IMR-90 (cell line): Measurements from ENCODE around the gene PRELP. TPM values are rescaled to one million over a fixed set of nuclear protein-coding genes. Genes with fewer than 3 reads are reported as not detected.
A peak's percentile ranks its signal among the peaks of the same experiment; 100 is the strongest.

Experiments
- ATAC-seq: fragments of 200-7000 bp; cut with Tn5 transposase; 2 replicates; pipeline ENCODE4 v1.9.1; 2020; ENCODE audit warnings: low read depth, mild to moderate bottlenecking, moderate library complexity
- BruUV-seq: library from RNA; stranded (reverse); fragments of 400-500 nt; replicated peaks from 2 replicates; lab custom pipeline; 2021; lab: Mats Ljungman, UMichigan
- CTCF ChIA-PET: fragments of 300-600 bp; formaldehyde crosslinking; extraction: SDS; loops from one replicate; lab custom pipeline; 2021; ENCODE audit warnings: antibody characterized with exemption; lab: Yijun Ruan, JAX
- POLR2A ChIA-PET: fragments of 300-600 bp; sonication (Branson Sonifier 250); formaldehyde crosslinking; loops from one replicate; lab custom pipeline; 2022; ENCODE audit warnings: antibody characterized with exemption; ENCODE audit not compliant: unreplicated experiment; lab: Charles Lee
- DNase-seq: peaks from one replicate; pipeline ENCODE4 v3.0.0; 2013
- H2AFZ ChIP-seq: replicated peaks from 2 replicates; pipeline ENCODE3; 2013; ENCODE audit warnings: low read length, mild to moderate bottlenecking; ENCODE audit not compliant: poor library complexity
- H2AK5ac ChIP-seq: 2 replicates; pipeline ENCODE4 v1.6.1; 2013; ENCODE audit warnings: low read depth, low read length, inconsistent platforms
- H2AK9ac ChIP-seq: replicated peaks from 2 replicates; pipeline ENCODE3; 2013; ENCODE audit warnings: mild to moderate bottlenecking, low read depth, low read length, moderate library complexity; ENCODE audit not compliant: poor library complexity
- H2BK120ac ChIP-seq: 2 replicates; pipeline ENCODE4 v1.6.1; 2013; ENCODE audit warnings: low read depth, low read length, inconsistent platforms
- H2BK15ac ChIP-seq: 3 replicates; pipeline ENCODE4 v1.6.1; 2013; ENCODE audit warnings: low read depth, low read length, inconsistent platforms
- H2BK20ac ChIP-seq: 2 replicates; pipeline ENCODE4 v1.6.1; 2013; ENCODE audit warnings: low read depth, mild to moderate bottlenecking, inconsistent platforms, low read length, moderate library complexity
- H2BK5ac ChIP-seq: 2 replicates; pipeline ENCODE4 v1.6.1; 2013; ENCODE audit warnings: mild to moderate bottlenecking, low read depth, low read length, inconsistent platforms; ENCODE audit not compliant: poor library complexity, severe bottlenecking
- H3K14ac ChIP-seq: replicated peaks from 2 replicates; pipeline ENCODE4 v1.6.1; 2013; ENCODE audit warnings: low read depth, low read length, inconsistent platforms
- H3K18ac ChIP-seq: 2 replicates; pipeline ENCODE4 v1.6.1; 2013; ENCODE audit warnings: low read depth, low read length, control low read depth
- H3K23ac ChIP-seq: 2 replicates; pipeline ENCODE4 v1.6.1; 2013; ENCODE audit warnings: low read depth, low read length, inconsistent platforms
- H3K27ac ChIP-seq: 2 replicates; pipeline ENCODE4 v1.5.1; 2013; ENCODE audit warnings: mild to moderate bottlenecking, control low read depth, low read length; ENCODE audit not compliant: insufficient read depth
- H3K27me3 ChIP-seq: 2 replicates; pipeline ENCODE4 v1.6.1; 2013; ENCODE audit warnings: low read length; ENCODE audit not compliant: control insufficient read depth, insufficient read depth
- H3K36me3 ChIP-seq: 2 replicates; pipeline ENCODE4 v1.6.1; 2013; ENCODE audit warnings: low read length, mixed read lengths; ENCODE audit not compliant: control insufficient read depth, insufficient read depth
- H3K4ac ChIP-seq: 2 replicates; pipeline ENCODE4 v1.6.1; 2013; ENCODE audit warnings: low read depth, low read length, inconsistent platforms
- H3K4me1 ChIP-seq: 2 replicates; pipeline ENCODE4 v1.6.1; 2013; ENCODE audit warnings: low read length, mixed read lengths; ENCODE audit not compliant: control insufficient read depth, insufficient read depth
- H3K4me2 ChIP-seq: 2 replicates; pipeline ENCODE4 v1.6.1; 2013; ENCODE audit warnings: low read depth, mild to moderate bottlenecking, control low read depth, low read length, moderate library complexity
- H3K4me3 ChIP-seq: 2 replicates; pipeline ENCODE4 v1.5.1; 2013; ENCODE audit warnings: low read depth, mild to moderate bottlenecking, control low read depth, low read length, moderate library complexity; ENCODE audit not compliant: insufficient read depth
- H3K56ac ChIP-seq: 2 replicates; pipeline ENCODE4 v1.6.1; 2013; ENCODE audit warnings: low read length, inconsistent platforms; ENCODE audit not compliant: insufficient read depth; ENCODE audit errors: extremely low read depth
- H3K79me1 ChIP-seq, 2 experiments: 2 replicates each; pipeline ENCODE4 v1.6.1; 2013; ENCODE audit warnings: low read length in 2 of 2, inconsistent platforms in 1 of 2, low read depth in 1 of 2
- H3K9ac ChIP-seq: 2 replicates; pipeline ENCODE4 v1.6.1; 2013; ENCODE audit warnings: low read depth, low read length, control low read depth
- H3K9me1 ChIP-seq: 2 replicates; pipeline ENCODE4 v1.6.1; 2013; ENCODE audit warnings: low read length, inconsistent platforms; ENCODE audit not compliant: insufficient read depth
- H3K9me3 ChIP-seq: 2 replicates; pipeline ENCODE4 v1.6.1; 2013; ENCODE audit warnings: low read length; ENCODE audit not compliant: control insufficient read depth, insufficient read depth
- H4K20me1 ChIP-seq: 2 replicates; pipeline ENCODE4 v1.6.1; 2013; ENCODE audit warnings: low read length, inconsistent platforms; ENCODE audit not compliant: insufficient read depth
- H4K5ac ChIP-seq: 2 replicates; pipeline ENCODE4 v1.6.1; 2013; ENCODE audit warnings: mild to moderate bottlenecking, low read depth, low read length, control low read depth
- H4K8ac ChIP-seq, 2 experiments: 2 replicates each; pipeline ENCODE4 v1.6.1; 2013; ENCODE audit warnings: low read depth in 2 of 2, low read length in 2 of 2, control low read depth in 1 of 2, inconsistent platforms in 1 of 2
- H4K91ac ChIP-seq: 2 replicates; pipeline ENCODE4 v1.6.1; 2013; ENCODE audit warnings: low read depth, low read length, inconsistent platforms; ENCODE audit not compliant: insufficient read depth
- CEBPB ChIP-seq: IDR thresholded peaks from 2 replicates; pipeline ENCODE4 v1.6.1; 2012; ENCODE audit warnings: low read depth, low read length, improper control_type of control experiment
- RAD21 ChIP-seq: IDR thresholded peaks from 2 replicates; pipeline ENCODE4 v1.6.1; 2012; ENCODE audit warnings: low read length, improper control_type of control experiment
- WGBS, 2 experiments: methylation state at CpG; one replicate each; pipeline versions ENCODE4 v1.1.5 to v1.1.7; 2013; ENCODE audit warnings: missing lambda C conversion rate in 2 of 2; ENCODE audit not compliant: insufficient read length in 1 of 2; ENCODE audit errors: extremely low coverage in 2 of 2; 5-methylcytosine and 5-hydroxymethylcytosine counted together
- dilution Hi-C: fragments of 300-500 bp; cut with HindIII; formaldehyde crosslinking; loops from one replicate; pipeline ENCODE4 v1.14.3; 2018; ENCODE audit warnings: low sequenced_read_pairs; ENCODE audit not compliant: unreplicated experiment
- in situ Hi-C: fragments of 300-500 bp; cut with MboI; formaldehyde crosslinking; loops from 3 replicates; pipeline ENCODE4 v1.14.3; 2019; ENCODE audit warnings: low sequenced_read_pairs, inconsistent platforms, mixed read lengths
- intact Hi-C: fragments of 100-400 bp; cut with micrococcal nuclease; formaldehyde crosslinking; loops from 2 replicates; pipeline ENCODE4 v1.10.0; 2022
- polyA plus RNA-seq, 3 experiments: library from polyadenylated mRNA; depleted of rRNA; stranded (reverse); fragments of >200 nt; gene quantifications; 2 replicates each; pipeline ENCODE4 v1.2.3, GENCODE V29; 2012; ENCODE audit warnings: low replicate concordance in 1 of 3
- total RNA-seq: library from RNA; depleted of rRNA; stranded (reverse); fragments of >200 nt; gene quantifications from 2 replicates; pipeline ENCODE4 v1.2.3, GENCODE V29; 2012

The PRELP gene
- total and polyA plus RNA-seq, 2 of the 4 experiments (the other 2 are of a cell fraction), result 0.56 TPM; not detected in 1

- peak overlapping the region; percentile 82 for H2BK120ac ChIP-seq
- H3K9me3 ChIP-seq, result no peaks in the 10 kb centered on the region
- no peaks in the 10 kb centered on the region for H3K36me3 ChIP-seq
- no TSS peak for BruUV-seq
- intact Hi-C loops (no loop called here), in situ Hi-C loops (no loop called here), dilution Hi-C loops (no loop called here)
- H3K27ac ChIP-seq, result peak overlapping the region; percentile 22; the same call in 1 of the 2 replicates
- H3K4me3 ChIP-seq, result no peak overlapping the region
- H3K23ac ChIP-seq, result peak overlapping the region; percentile 53; the same call in 1 of the 2 replicates
- peak overlapping the region; percentile 31 to 53; a peak in 3 of 4 replicates for H4K8ac ChIP-seq
- peak overlapping the region; percentile 56 for H2AK9ac ChIP-seq
- DNase-seq (peak; percentile 28), ATAC-seq (peak; percentile 42)
- no peak overlapping the region for H2BK5ac ChIP-seq
- peak overlapping the region; percentile 82; the same call in 2 of the 3 replicates for H2BK15ac ChIP-seq
- H3K14ac ChIP-seq, result peak overlapping the region; percentile 65
- POLR2A ChIA-PET, result no interaction called here
- H3K4me2 ChIP-seq, result peak overlapping the region; percentile 24
- H2AK5ac ChIP-seq, result peak overlapping the region; percentile 20; the same call in 1 of the 2 replicates
- peak overlapping the region; percentile 79 for H2BK20ac ChIP-seq
- CTCF ChIA-PET, result no interaction called here
- H4K5ac ChIP-seq, result peak overlapping the region; percentile 4
- H2AFZ ChIP-seq, result peak overlapping the region; percentile 81
- peaks cover 19% of the 10 kb centered on the region for H3K4me1 ChIP-seq
- peak overlapping the region; percentile 79 for H4K91ac ChIP-seq
- H3K18ac ChIP-seq, result peak overlapping the region; percentile 1
- H3K79me1 ChIP-seq, result no peaks in the 10 kb centered on the region
- H3K56ac ChIP-seq, result no peak overlapping the region
- peak overlapping the region; percentile 58 for H3K4ac ChIP-seq
- 0 out of 2 replicates have a peak overlapping the region, but pooled peaks have one; percentile 5 for H3K9ac ChIP-seq
- peaks cover 6% of the 10 kb centered on the region for H3K9me1 ChIP-seq
- TF ChIP-seq RAD21, result peak; percentile 17; the same call in 1 of the 2 replicates
- TF ChIP-seq CEBPB, result no peak
- 56% methylated on average over 2 of the region's 7 CpGs; no CpG with 5 or more reads in 1 of the 2 experiments for WGBS, 2 experiments
- H3K27me3 ChIP-seq, result peaks cover 4% of the 10 kb centered on the region
- H4K20me1 ChIP-seq, result no peaks in the 10 kb centered on the region
These were observed 12.0 kb upstream of the PRELP start for GRCh38 chr1:203463469-203464062.
